ENCODE data around the gene ATAD3C.
"Not testable (repeated sequence)": the region's sequence is repeated elsewhere in the genome, so short reads cannot be mapped to it uniquely, and the experiment has no call there.

DNA sequence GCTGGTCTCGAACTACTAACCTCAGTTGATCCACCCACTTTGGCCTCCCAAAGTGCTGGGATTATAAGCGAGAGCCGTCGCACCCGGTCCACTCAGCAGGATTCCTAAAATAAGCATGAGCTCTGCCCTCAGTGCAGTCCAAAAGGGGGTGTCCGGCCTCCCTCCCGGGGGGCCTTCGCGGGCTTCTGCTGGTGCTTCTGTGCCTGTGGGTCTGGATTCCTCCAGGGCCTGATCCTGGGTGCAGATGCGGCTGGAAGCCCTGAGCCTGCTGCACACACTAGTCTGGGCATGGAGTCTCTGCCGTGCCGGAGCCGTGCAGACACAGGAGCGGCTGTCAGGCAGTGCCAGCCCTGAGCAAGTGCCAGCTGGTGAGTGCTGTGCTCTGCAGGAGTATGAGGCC is 67.4 kb downstream of the ATAD3C start:
- TF ChIP-seq MYC (IDR thresholded peaks at IDR 0.05; ENCODE audit: low read depth, low read length); CTCF (IDR thresholded peaks at IDR 0.05; ENCODE audit: low read depth, low read length); POLR2A (IDR thresholded peaks at IDR 0.05; ENCODE audit: extremely low read depth, insufficient read length); MAX (IDR thresholded peaks at IDR 0.05; ENCODE audit: low read depth, low read length): not testable (repeated sequence)
